Measurements from ENCODE around the gene MMP12. TPM values are rescaled to one million over a fixed set of nuclear protein-coding genes. Genes with fewer than 3 reads are reported as not detected.

Gene MMP12
- polyA plus RNA-seq, 1 of the 3 experiments (the other 2 are of a cell fraction) = 2.0 TPM

DNA sequence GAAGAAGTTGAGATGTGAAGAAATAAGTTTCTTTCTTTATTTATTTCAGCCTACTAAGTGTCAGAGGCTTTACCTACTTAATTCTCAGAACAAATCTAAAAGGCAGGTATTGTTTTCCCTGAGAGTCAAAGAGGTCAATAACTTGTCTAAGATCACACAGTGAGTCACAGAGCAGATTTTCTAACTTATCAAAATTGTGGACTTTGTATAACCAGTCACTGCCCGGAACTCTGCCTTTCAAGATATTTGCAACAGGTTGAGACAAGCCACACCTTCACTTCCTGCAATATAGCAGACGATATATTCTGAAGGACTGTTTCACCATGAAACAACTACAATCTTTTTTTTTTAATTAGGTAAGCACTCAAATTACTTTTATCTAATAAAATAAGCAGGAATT, 20.8 kb downstream of the MMP12 start:
- no peak for TF ChIP-seq TEAD4 (IDR thresholded peaks at IDR 0.05; ENCODE audit: borderline replicate concordance, insufficient read depth)
- no peak for TF ChIP-seq RXRA (IDR thresholded peaks at IDR 0.05; ENCODE audit: borderline replicate concordance, low read depth)
- TF ChIP-seq FOXJ3 (CRISPR knock-in tag; IDR thresholded peaks at IDR 0.05) = no peak
- no peak for TF ChIP-seq ELF1 (IDR thresholded peaks at IDR 0.05)
- TF ChIP-seq POLR2AphosphoS5 (IDR thresholded peaks at IDR 0.05; ENCODE audit: low read depth, low read length) = no peak
- TF ChIP-seq, protein P1, sequence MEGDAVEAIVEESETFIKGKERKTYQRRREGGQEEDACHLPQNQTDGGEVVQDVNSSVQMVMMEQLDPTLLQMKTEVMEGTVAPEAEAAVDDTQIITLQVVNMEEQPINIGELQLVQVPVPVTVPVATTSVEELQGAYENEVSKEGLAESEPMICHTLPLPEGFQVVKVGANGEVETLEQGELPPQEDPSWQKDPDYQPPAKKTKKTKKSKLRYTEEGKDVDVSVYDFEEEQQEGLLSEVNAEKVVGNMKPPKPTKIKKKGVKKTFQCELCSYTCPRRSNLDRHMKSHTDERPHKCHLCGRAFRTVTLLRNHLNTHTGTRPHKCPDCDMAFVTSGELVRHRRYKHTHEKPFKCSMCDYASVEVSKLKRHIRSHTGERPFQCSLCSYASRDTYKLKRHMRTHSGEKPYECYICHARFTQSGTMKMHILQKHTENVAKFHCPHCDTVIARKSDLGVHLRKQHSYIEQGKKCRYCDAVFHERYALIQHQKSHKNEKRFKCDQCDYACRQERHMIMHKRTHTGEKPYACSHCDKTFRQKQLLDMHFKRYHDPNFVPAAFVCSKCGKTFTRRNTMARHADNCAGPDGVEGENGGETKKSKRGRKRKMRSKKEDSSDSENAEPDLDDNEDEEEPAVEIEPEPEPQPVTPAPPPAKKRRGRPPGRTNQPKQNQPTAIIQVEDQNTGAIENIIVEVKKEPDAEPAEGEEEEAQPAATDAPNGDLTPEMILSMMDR (IDR thresholded peaks at IDR 0.05) = no peak
- no peak for TF ChIP-seq MEF2A (IDR thresholded peaks at IDR 0.05; ENCODE audit: borderline replicate concordance, low read depth)
- TF ChIP-seq, protein P2, sequence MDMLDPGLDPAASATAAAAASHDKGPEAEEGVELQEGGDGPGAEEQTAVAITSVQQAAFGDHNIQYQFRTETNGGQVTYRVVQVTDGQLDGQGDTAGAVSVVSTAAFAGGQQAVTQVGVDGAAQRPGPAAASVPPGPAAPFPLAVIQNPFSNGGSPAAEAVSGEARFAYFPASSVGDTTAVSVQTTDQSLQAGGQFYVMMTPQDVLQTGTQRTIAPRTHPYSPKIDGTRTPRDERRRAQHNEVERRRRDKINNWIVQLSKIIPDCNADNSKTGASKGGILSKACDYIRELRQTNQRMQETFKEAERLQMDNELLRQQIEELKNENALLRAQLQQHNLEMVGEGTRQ (IDR thresholded peaks at IDR 0.05; ENCODE audit: borderline replicate concordance, low read depth, low read length) = no peak
- TF ChIP-seq NRF1 (IDR thresholded peaks at IDR 0.05; ENCODE audit: low read depth, low read length) = no peak
- no peak for TF ChIP-seq RAD21 (IDR thresholded peaks at IDR 0.05; ENCODE audit: low read length)
- no peak for TF ChIP-seq YY1 (IDR thresholded peaks at IDR 0.05; ENCODE audit: low read depth)
- no peaks in the 10 kb centered on the region for H3K9me2 ChIP-seq
- H3K27ac ChIP-seq (ENCODE audit: low read depth in 2 of 2, low read length in 1 of 2) = no peak overlapping the region
- H3K79me2 ChIP-seq (ENCODE audit: insufficient read depth) = no peaks in the 10 kb centered on the region
- DNase-seq = no peak
- POLR2A ChIA-PET = no interaction called here
- no peaks in the 10 kb centered on the region for H3K9me3 ChIP-seq
- no peaks in the 10 kb centered on the region for H3K27me3 ChIP-seq (ENCODE audit: insufficient read depth)
- no peaks in the 10 kb centered on the region for H4K20me1 ChIP-seq (ENCODE audit: insufficient read depth)
- H3K4me1 ChIP-seq (ENCODE audit: control insufficient read depth in 1 of 2, insufficient read depth in 2 of 2, low read depth in 1 of 2, low read length in 1 of 2) = peaks cover 0 to 10% of the 10 kb centered on the region in 2 experiments; a peak in 1 of 4 replicates
- no peak overlapping the region for H3K4me3 ChIP-seq (ENCODE audit: low read depth in 2 of 2, low read length in 1 of 2)
- CTCF ChIA-PET = no interaction called here
- H3F3A ChIP-seq (replicated peaks; ENCODE audit: insufficient read depth) = peaks cover 18% of the 10 kb centered on the region
- H3K9ac ChIP-seq = no peak overlapping the region
- H3K4me2 ChIP-seq = no peak overlapping the region
- no peak overlapping the region for H2AFZ ChIP-seq (ENCODE audit: low read depth)
- 58% methylated on average over 2 of the region's 2 CpGs for WGBS (ENCODE audit: low lambda C conversion rate)
- H3K36me3 ChIP-seq (replicated peaks in 1 of 2; ENCODE audit: control insufficient read depth in 1 of 2, insufficient read depth in 2 of 2, low read length in 1 of 2) = peaks cover 0 to 3% of the 10 kb centered on the region in 2 experiments

DNA sequence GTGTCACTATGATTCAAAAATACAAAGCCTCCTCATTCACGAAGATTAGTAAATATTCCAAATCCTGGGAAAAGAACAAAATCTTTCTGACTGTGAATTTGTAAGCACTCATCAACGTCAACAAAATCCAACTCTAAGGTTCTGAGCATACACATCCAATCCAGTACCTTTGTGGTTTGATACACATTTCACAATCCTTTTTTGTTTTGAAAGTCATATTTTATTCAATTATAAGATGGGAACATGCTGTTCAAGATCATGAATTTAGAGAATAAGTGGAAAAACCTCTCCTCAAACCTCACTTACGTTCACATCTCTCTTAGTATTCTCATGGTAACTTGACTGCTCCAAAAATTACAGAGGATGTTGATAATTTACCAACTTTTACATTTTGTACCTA, 21.7 kb downstream of the MMP12 start:
- Histone ChIP-seq H3K9me3 (no peaks in the 10 kb centered on the region), H3K4me3 (ENCODE audit: low read depth in 2 of 2, low read length in 1 of 2) (no peak overlapping the region), H2AFZ (ENCODE audit: low read depth) (no peak overlapping the region), H3K9ac (no peak overlapping the region), H4K20me1 (ENCODE audit: insufficient read depth) (no peaks in the 10 kb centered on the region), H3K9me2 (no peaks in the 10 kb centered on the region), H3K36me3 (replicated peaks in 1 of 2; ENCODE audit: control insufficient read depth in 1 of 2, insufficient read depth in 2 of 2, low read length in 1 of 2) (peaks cover 0 to 3% of the 10 kb centered on the region in 2 experiments), H3K27me3 (ENCODE audit: insufficient read depth) (no peaks in the 10 kb centered on the region), H3K4me2 (no peak overlapping the region), H3K27ac (ENCODE audit: low read depth in 2 of 2, low read length in 1 of 2) (no peak overlapping the region), H3K79me2 (ENCODE audit: insufficient read depth) (no peaks in the 10 kb centered on the region), H3K4me1 (ENCODE audit: control insufficient read depth in 1 of 2, insufficient read depth in 2 of 2, low read depth in 1 of 2, low read length in 1 of 2) (peaks cover 0 to 13% of the 10 kb centered on the region in 2 experiments; a peak in 1 of 4 replicates), H3F3A (replicated peaks; ENCODE audit: insufficient read depth) (peaks cover 18% of the 10 kb centered on the region)
- no peak for DNase-seq
- TF ChIP-seq EP300 (IDR thresholded peaks at IDR 0.05; ENCODE audit: borderline replicate concordance in 1 of 2, low read depth in 1 of 2, low read length in 1 of 2) = no peak
- TF ChIP-seq RAD21 (IDR thresholded peaks at IDR 0.05; ENCODE audit: low read length) = no peak
- TF ChIP-seq GABPA (IDR thresholded peaks at IDR 0.05; ENCODE audit: low read depth) = no peak
- TF ChIP-seq MXI1 (IDR thresholded peaks at IDR 0.05; ENCODE audit: low read depth, low read length) = no peak
- no peak for TF ChIP-seq JUND (IDR thresholded peaks at IDR 0.05)
- TF ChIP-seq SMC3 (IDR thresholded peaks at IDR 0.05; ENCODE audit: low read depth, low read length) = no peak
- TF ChIP-seq, protein P3, sequence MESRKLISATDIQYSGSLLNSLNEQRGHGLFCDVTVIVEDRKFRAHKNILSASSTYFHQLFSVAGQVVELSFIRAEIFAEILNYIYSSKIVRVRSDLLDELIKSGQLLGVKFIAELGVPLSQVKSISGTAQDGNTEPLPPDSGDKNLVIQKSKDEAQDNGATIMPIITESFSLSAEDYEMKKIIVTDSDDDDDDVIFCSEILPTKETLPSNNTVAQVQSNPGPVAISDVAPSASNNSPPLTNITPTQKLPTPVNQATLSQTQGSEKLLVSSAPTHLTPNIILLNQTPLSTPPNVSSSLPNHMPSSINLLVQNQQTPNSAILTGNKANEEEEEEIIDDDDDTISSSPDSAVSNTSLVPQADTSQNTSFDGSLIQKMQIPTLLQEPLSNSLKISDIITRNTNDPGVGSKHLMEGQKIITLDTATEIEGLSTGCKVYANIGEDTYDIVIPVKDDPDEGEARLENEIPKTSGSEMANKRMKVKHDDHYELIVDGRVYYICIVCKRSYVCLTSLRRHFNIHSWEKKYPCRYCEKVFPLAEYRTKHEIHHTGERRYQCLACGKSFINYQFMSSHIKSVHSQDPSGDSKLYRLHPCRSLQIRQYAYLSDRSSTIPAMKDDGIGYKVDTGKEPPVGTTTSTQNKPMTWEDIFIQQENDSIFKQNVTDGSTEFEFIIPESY (IDR thresholded peaks at IDR 0.05; ENCODE audit: borderline replicate concordance, low read depth) = no peak
- no peak for TF ChIP-seq FOXJ3 (CRISPR knock-in tag; IDR thresholded peaks at IDR 0.05)
- ChIA-PET CTCF (no interaction called here), POLR2A (no interaction called here)
- 24% methylated on average over 3 of the region's 3 CpGs for WGBS (ENCODE audit: low lambda C conversion rate)

Data from SK-N-SH (cell line).